Stomach smooth muscle (tissue), 2 donors: ENCODE results near the gene MED13L.

Experiments
- H3K27ac ChIP-seq: one replicate; pipeline ENCODE4 v1.7.0; 2013; ENCODE audit warnings: mild to moderate bottlenecking, low read length, inconsistent platforms
- H3K27me3 ChIP-seq, 2 donors: one replicate each; pipeline ENCODE4 v1.7.0; 2013; ENCODE audit warnings: low read length in 2 of 2; ENCODE audit not compliant: insufficient read depth in 2 of 2, control insufficient read depth in 1 of 2
- H3K36me3 ChIP-seq, 2 donors: one replicate each; pipeline ENCODE4 v1.7.0; 2013; ENCODE audit warnings: low read length in 2 of 2; ENCODE audit not compliant: control insufficient read depth in 2 of 2, insufficient read depth in 2 of 2
- H3K4me1 ChIP-seq: one replicate; pipeline ENCODE4 v1.7.0; 2013; ENCODE audit warnings: low read length; ENCODE audit not compliant: control insufficient read depth, insufficient read depth
- H3K4me3 ChIP-seq, 2 donors: one replicate each; pipeline ENCODE4 v1.7.0; 2013; ENCODE audit warnings: low read length in 2 of 2
- H3K9ac ChIP-seq, 2 donors: one replicate each; pipeline ENCODE4 v1.7.0; 2013; ENCODE audit warnings: low read length in 2 of 2, mild to moderate bottlenecking in 1 of 2
- H3K9me3 ChIP-seq, 2 donors: one replicate each; pipeline ENCODE4 v1.7.0; 2013; ENCODE audit warnings: low read length in 2 of 2; ENCODE audit not compliant: control insufficient read depth in 2 of 2
- donor health status: healthy.
- donor health status: Pancreatic carcinoma.

MED13L gene

DNA sequence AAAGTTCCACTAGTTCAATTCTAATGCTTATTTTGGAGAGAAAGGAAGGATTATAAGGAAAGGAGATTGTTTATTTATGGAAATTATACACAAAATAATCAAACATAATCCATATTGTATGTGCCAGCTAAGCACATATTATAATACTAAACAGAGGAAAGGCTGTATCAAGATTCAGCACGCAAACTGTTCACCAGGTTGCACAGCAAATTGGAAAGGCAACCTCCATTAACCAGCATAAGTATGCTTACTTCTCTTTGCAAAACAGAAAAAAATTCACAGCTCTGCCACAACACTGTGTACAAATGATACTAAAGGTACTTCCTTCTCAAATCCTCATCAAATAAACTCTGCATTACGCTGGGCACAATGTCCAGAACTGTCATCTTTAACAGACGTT lies 146.3 kb downstream of the MED13L start:
- no peaks in the 10 kb centered on the region for H3K36me3 ChIP-seq
- H3K9me3 ChIP-seq = no peaks in the 10 kb centered on the region
- H3K27me3 ChIP-seq = no peaks in the 10 kb centered on the region
- H3K27ac ChIP-seq = no peak overlapping the region
- peaks cover 21% of the 10 kb centered on the region for H3K4me1 ChIP-seq
- no peak overlapping the region for H3K9ac ChIP-seq
- H3K4me3 ChIP-seq = no peak overlapping the region

DNA sequence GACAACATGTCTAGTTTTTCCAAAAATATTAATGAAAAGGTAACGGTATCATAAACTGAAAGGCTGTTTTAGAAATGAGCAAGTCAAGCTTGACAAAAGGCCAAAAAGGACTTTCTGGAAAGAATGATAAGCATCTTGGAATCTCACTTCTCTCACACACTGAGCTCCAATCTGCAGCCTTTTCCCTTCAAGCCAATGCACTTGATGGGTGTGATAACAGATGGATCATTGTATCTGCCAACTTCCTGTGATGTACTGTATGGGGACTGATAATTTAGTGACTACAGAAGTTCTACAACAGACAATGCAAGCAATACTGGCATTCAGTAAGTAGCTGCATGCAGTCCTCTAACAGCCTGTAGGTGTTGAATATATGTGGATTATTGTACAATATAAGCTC lies 147.1 kb downstream of the MED13L start:
- Histone ChIP-seq H3K9ac (no peak overlapping the region), H3K4me1 (peaks cover 23% of the 10 kb centered on the region), H3K4me3 (no peak overlapping the region), H3K27ac (no peak overlapping the region), H3K27me3 (no peaks in the 10 kb centered on the region), H3K9me3 (no peaks in the 10 kb centered on the region), H3K36me3 (no peaks in the 10 kb centered on the region)

DNA sequence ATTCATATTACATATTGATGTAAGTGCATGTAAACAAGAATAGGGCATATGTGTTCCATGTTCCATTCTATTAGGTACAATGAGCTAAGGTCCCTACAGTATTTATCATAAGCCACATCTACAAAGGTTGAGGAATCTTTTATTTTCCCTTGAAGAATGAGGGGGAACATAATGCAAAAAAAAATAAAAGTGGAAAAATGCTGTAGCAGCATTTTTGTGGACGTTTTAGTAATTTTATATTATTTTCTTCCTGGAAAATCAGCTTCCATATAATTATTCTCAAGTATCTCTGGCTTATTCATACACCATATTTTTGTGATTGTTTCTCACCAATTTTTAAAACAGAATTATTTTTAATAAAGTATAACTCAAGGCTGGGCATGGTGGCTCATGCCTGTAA lies 148.7 kb downstream of the MED13L start:
- H3K9ac ChIP-seq = no peak overlapping the region
- no peaks in the 10 kb centered on the region for H3K9me3 ChIP-seq
- no peaks in the 10 kb centered on the region for H3K36me3 ChIP-seq
- H3K4me3 ChIP-seq = no peak overlapping the region
- H3K27ac ChIP-seq = no peak overlapping the region
- H3K4me1 ChIP-seq = peaks cover 22% of the 10 kb centered on the region
- no peaks in the 10 kb centered on the region for H3K27me3 ChIP-seq

DNA sequence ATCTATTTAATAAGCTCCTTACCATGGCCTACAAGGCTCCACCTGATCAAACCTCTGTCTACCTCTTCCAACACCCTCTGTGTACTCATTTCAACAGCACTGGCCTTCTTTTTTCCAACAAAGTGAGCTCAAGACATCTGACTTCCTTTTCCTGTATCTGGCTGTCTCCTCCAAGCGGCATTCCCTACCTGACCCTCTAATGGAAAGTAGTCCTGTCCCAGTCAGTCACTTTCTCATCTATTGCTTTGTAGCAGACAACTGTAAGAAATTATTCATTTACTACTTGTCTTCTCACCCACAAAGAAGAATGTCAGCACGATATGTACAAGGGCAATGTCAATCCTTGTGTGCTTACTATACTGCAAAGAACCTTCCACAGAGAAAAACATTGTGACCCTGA lies 149.6 kb downstream of the MED13L start:
- peaks cover 16% of the 10 kb centered on the region for H3K4me1 ChIP-seq

DNA sequence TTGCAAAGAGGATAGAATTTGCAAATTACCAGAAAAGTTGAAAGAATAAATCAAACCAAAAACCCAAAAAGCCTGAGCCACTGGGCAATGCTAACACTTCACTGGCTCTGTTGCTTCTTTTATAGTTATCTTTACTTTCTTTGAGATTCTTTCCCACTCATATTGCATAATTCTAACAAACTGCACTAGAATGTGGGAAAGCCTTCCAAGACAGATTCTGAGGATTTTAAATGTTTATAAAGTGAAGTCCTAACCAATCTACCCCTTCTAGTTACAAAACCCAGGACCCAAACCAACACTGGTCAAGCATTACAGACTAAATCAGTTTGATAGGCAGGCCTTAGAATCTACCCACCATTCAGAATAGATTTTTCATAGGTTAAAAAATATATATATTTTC lies 150.9 kb downstream of the MED13L start:
- H3K36me3 ChIP-seq = no peaks in the 10 kb centered on the region
- H3K27ac ChIP-seq = no peak overlapping the region
- H3K4me3 ChIP-seq = no peak overlapping the region
- no peaks in the 10 kb centered on the region for H3K27me3 ChIP-seq
- no peaks in the 10 kb centered on the region for H3K9me3 ChIP-seq
- no peak overlapping the region for H3K9ac ChIP-seq
- H3K4me1 ChIP-seq = peaks cover 16% of the 10 kb centered on the region

More for the DNA sequence above, 149.6 kb downstream of the MED13L start:
- Histone ChIP-seq H3K36me3 (no peaks in the 10 kb centered on the region), H3K9ac (no peak overlapping the region), H3K27me3 (no peaks in the 10 kb centered on the region), H3K27ac (no peak overlapping the region), H3K9me3 (no peaks in the 10 kb centered on the region), H3K4me3 (no peak overlapping the region)

DNA sequence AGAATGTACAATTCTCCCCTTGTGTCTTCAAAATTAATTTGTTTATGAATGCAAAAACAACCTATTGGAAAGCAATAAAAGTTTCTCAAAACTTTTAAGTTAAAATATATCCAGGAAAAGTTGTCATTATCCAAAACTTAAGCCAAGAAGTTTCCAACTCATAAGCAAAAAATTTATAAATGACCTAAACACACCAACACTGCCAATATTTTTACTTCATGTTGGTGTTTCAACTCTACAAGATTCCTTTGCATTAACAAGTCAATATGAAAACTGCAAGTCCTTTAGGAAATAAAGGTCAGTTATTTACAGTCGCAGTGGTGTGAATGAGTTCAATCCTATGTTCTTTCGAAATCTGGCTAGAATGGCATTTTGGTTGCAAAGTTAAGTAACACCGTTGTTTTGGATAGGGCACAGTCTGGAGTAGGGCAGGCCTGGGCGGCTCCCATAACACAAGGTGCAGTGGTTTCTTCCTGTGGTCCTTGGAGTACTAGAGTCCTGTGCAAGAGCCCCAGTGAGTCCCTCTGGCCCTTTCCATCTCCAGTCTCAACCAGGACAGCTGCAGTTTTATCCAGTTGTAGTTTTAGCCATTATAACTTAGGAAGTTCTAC lies 151.4 kb downstream of the MED13L start:
- no peak overlapping the region for H3K27ac ChIP-seq
- H3K4me1 ChIP-seq = peaks cover 16% of the 10 kb centered on the region
- H3K9ac ChIP-seq = no peak overlapping the region
- H3K9me3 ChIP-seq = no peaks in the 10 kb centered on the region
- H3K27me3 ChIP-seq = no peaks in the 10 kb centered on the region
- no peak overlapping the region for H3K4me3 ChIP-seq
- H3K36me3 ChIP-seq = no peaks in the 10 kb centered on the region

DNA sequence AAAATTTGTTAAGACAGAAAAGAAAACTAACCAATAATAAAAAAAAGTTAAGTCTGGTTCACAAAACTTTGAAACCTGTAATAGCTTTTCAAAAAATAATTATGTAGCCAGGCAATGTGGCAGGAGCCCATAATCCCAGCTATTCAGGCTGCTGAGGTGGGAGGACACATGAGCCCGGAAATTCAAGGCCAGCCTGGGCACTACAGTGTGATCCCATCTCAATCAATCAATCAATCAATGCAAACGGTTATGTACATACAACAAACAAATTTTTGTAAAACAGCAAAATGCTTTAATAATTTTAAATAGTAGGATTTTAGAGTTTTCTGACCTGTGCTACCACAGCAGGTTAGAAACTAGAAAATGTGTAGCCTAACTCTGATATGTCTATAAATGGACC lies 152.4 kb downstream of the MED13L start:
- Histone ChIP-seq H3K27ac (no peak overlapping the region), H3K4me1 (peaks cover 9% of the 10 kb centered on the region), H3K27me3 (no peaks in the 10 kb centered on the region), H3K9me3 (no peaks in the 10 kb centered on the region), H3K4me3 (no peak overlapping the region), H3K9ac (no peak overlapping the region), H3K36me3 (no peaks in the 10 kb centered on the region)

DNA sequence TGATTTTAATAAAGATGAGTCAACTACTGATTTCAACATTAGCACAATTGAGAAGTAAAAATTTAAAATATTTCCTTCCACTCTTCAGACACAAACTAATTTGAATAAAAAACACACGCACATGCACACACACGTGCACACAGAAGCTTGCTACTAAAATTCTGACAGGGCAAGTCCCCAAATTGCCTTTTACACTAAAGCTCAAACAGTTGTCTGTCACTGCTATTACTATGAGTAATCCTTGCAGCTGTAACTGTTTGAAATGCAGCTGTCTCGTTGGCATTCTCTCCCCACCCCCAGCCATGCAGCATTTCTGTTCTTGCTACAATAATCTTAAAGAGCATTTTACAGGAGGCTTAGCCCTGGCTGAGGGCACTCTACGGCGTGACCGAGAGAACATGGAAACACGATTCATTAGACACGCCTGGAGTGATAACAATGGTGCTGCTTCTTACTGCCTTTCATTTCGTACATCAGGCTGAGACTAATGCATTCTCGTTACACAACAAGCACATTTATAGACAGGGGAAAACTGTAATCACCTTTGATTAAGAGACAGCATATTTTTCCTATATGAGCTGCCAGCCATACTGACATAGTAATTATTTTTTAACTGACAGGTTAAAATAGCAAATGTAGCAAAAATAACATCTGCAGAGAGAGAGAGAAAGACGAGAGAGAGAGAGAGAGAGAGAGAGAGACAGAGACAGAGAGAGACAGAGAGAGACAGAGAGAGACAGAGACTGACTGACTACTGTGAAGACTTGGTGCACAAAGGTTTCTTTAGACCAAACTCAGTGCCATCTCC lies 153.8 kb downstream of the MED13L start:
- H3K27ac ChIP-seq = no peak overlapping the region
- no peaks in the 10 kb centered on the region for H3K27me3 ChIP-seq
- peaks cover 9% of the 10 kb centered on the region for H3K4me1 ChIP-seq
- H3K9me3 ChIP-seq = no peaks in the 10 kb centered on the region
- H3K4me3 ChIP-seq = peak overlapping the region in 1 of 2 donors; percentile 3
- H3K9ac ChIP-seq = no peak overlapping the region
- H3K36me3 ChIP-seq = no peaks in the 10 kb centered on the region

DNA sequence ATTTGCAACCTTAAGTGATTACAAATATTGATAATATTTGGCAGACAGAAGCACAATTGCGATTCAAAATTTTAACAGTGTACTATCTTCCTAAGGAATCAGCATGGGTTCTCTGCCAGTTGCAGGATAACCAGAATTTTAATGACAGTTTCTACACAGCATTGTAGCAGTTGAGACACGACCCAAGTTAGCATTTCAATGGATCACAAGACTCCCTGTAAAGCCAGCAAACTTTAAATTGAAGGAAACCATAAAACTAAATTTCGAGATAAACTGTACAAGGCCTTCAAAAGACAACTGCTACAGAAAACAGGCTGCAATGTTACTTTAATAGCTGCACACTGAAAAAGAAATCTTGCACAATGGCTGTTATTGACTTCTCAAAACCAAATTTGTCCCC lies 154.9 kb downstream of the MED13L start:
- H3K9me3 ChIP-seq = no peaks in the 10 kb centered on the region
- no peaks in the 10 kb centered on the region for H3K27me3 ChIP-seq
- H3K27ac ChIP-seq = no peak overlapping the region
- no peak overlapping the region for H3K9ac ChIP-seq
- H3K4me1 ChIP-seq = peaks cover 5% of the 10 kb centered on the region
- H3K4me3 ChIP-seq = no peak overlapping the region
- H3K36me3 ChIP-seq = no peaks in the 10 kb centered on the region

DNA sequence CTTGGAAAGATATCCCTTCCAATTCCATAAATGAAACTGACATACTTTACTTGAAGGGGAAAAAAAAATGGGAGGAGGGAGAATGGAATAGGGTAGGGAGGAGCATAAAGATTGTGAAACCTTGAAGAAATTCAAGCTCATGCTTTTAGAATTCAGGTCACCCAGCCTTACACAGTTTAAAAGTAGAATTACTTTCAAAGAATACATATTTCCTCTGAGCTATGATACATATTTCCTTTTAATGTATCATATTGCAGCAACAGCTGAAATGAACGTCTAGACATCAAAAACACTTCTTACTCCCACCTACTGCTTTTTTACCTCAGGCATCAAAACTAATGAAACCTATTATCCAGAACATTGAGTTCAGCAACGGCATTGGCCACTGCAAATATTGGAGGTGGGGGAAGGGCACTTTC lies 156.0 kb downstream of the MED13L start:
- Histone ChIP-seq H3K36me3 (no peaks in the 10 kb centered on the region), H3K27me3 (no peaks in the 10 kb centered on the region), H3K4me1 (peaks cover 5% of the 10 kb centered on the region), H3K4me3 (peak overlapping the region in 1 of 2 donors; percentile 18), H3K9me3 (no peaks in the 10 kb centered on the region), H3K9ac (no peak overlapping the region), H3K27ac (no peak overlapping the region)
